ENCODE results near the gene TESPA1. TPM values are rescaled to one million over a fixed set of nuclear protein-coding genes. Genes with fewer than 3 reads are reported as not detected.

TESPA1 gene
- total RNA-seq, 1 experiment from 2014 or later: 0.39 TPM

DNA sequence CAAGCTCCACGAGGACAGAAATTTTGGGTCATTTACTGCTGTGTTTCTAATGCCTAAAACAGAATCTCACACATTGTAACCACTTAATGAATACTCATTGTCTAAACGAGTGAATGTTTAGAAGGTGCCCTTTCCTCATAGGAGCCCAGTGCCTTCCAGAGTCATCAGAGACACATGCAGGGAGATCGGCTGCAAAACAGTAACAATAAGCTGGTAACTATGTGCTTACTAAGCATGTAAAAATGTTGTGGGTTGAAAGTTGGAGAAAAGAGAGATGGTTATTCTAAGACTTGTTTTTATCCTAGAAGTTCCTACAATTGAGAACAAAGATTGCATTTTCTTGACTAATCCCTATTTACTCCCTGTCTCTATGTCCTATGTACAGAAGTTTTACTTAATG lies 7.4 kb downstream of the TESPA1 start:
- POLR2A ChIA-PET: no interaction called here
- no peaks in the 10 kb centered on the region for H3K36me3 Mint-ChIP-seq

DNA sequence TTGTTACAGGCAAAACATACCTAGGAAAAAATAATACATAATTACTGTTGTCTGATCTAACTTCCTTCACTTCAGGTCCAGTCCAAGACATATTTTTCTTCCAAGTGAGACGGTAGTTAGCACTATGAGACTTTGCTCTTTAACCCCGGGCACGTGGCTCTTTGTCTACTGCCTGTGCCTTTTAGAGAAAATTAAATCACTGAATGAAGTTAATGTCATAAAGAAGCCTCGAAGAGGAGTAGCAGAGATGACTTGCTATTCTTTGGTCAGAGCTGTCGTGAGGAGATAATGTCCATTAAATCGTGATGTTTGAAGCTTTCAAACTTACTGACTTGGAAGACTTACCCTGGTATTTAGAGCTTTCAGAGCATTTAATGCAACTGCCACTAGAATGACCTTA lies 8.7 kb downstream of the TESPA1 start:
- POLR2A ChIA-PET: no interaction called here
- DNase-seq (ENCODE audit: low spot score): no peak
- Mint-ChIP-seq H3K27ac (no peak overlapping the region), H3K4me1 (peaks cover 18% of the 10 kb centered on the region), H3K36me3 (no peaks in the 10 kb centered on the region), H3K4me3 (no peak overlapping the region), H3K27me3 (ENCODE audit: low read depth) (no peaks in the 10 kb centered on the region), H3K9me3 (no peaks in the 10 kb centered on the region)
- ATAC-seq: no peak
- CTCF ChIA-PET: interaction anchor here (1.8 to 5.0 kb wide), 7 partner anchors 17 to 273 kb away, joined by 5 to 44 read pairs (median 11); no protein-coding TSS in a partner anchor
- no peak for TF ChIP-seq ZNF512 (CRISPR knock-in tag; IDR thresholded peaks at IDR 0.05; ENCODE audit: borderline replicate concordance)
- no peak for TF ChIP-seq CREM (CRISPR knock-in tag; IDR thresholded peaks at IDR 0.05)
- TF ChIP-seq ELF4 (CRISPR knock-in tag; IDR thresholded peaks at IDR 0.05; ENCODE audit: low read depth): no peak
- TF ChIP-seq JAZF1 (CRISPR knock-in tag; IDR thresholded peaks at IDR 0.05): no peak
- TF ChIP-seq MYBL2 (CRISPR knock-in tag; IDR thresholded peaks at IDR 0.05): no peak
- TF ChIP-seq E2F1 (CRISPR knock-in tag; IDR thresholded peaks at IDR 0.05): no peak
- TF ChIP-seq ATF1 (CRISPR knock-in tag; IDR thresholded peaks at IDR 0.05): no peak
- no peak for TF ChIP-seq ERG (CRISPR knock-in tag; IDR thresholded peaks at IDR 0.05)
- TF ChIP-seq SOX15 (CRISPR knock-in tag; IDR thresholded peaks at IDR 0.05): no peak
- TF ChIP-seq SMAD4 (CRISPR knock-in tag; IDR thresholded peaks at IDR 0.05): no peak
- TF ChIP-seq ZNF138 (CRISPR knock-in tag; conservative IDR thresholded peaks at IDR 0.05): no peak

More for the DNA sequence above, 7.4 kb downstream of the TESPA1 start:
- Mint-ChIP-seq H3K27ac (no peak overlapping the region), H3K27me3 (ENCODE audit: low read depth) (no peaks in the 10 kb centered on the region), H3K4me1 (peaks cover 18% of the 10 kb centered on the region), H3K4me3 (no peak overlapping the region), H3K9me3 (no peaks in the 10 kb centered on the region)
- no peak for TF ChIP-seq IRF1 (CRISPR knock-in tag; IDR thresholded peaks at IDR 0.05)
- no peak for TF ChIP-seq CBFB (CRISPR knock-in tag; IDR thresholded peaks at IDR 0.05; ENCODE audit: low read depth)
- no peak for TF ChIP-seq ESRRA (CRISPR knock-in tag; IDR thresholded peaks at IDR 0.05; ENCODE audit: borderline replicate concordance)
- no peak for TF ChIP-seq ATF3 (CRISPR knock-in tag; conservative IDR thresholded peaks at IDR 0.05)
- no peak for TF ChIP-seq USF1 (CRISPR knock-in tag; IDR thresholded peaks at IDR 0.05)
- TF ChIP-seq ZNF219 (CRISPR knock-in tag; IDR thresholded peaks at IDR 0.05; ENCODE audit: borderline replicate concordance): no peak
- no peak for TF ChIP-seq RELA (CRISPR knock-in tag; IDR thresholded peaks at IDR 0.05; ENCODE audit: borderline replicate concordance)
- CTCF ChIA-PET: interaction anchor here (2.5 to 5.0 kb wide), 4 partner anchors 15 to 217 kb away, joined by 11 to 44 read pairs (median 14); no protein-coding TSS in a partner anchor
- ATAC-seq (no peak), DNase-seq (ENCODE audit: low spot score) (no peak)
